Right lobe of liver (tissue), 4 donors: ENCODE data around the gene CAP2.

Experiments
- POLR2A ChIP-seq: fragments of 450-650 bp; IDR thresholded peaks from one replicate; pipeline ENCODE4 v1.6.1; 2017; ENCODE audit warnings: antibody characterized with exemption, mild to moderate bottlenecking
- TF ChIP-seq, protein P1 (sequence below), 4 donors: fragments of 200-600 bp in 3 of 4; fragments of 450-650 bp in 1 of 4; IDR thresholded peaks; one replicate each; pipeline versions ENCODE4 v1.5.1 to v1.8.0; 2016 to 2022; ENCODE audit warnings: antibody characterized with exemption in 4 of 4, mild to moderate bottlenecking in 2 of 4
- donor health status: DM: no; HTN: no; CAD: no.
- donor health status: DM: no; HTN: no; CAD: no.
- donor health status: DM: no; HTN: yes; CAD: no.

GRCh38 chr6:17410281-17410680, 16.9 kb downstream of the CAP2 start:
- TF ChIP-seq, protein P1, sequence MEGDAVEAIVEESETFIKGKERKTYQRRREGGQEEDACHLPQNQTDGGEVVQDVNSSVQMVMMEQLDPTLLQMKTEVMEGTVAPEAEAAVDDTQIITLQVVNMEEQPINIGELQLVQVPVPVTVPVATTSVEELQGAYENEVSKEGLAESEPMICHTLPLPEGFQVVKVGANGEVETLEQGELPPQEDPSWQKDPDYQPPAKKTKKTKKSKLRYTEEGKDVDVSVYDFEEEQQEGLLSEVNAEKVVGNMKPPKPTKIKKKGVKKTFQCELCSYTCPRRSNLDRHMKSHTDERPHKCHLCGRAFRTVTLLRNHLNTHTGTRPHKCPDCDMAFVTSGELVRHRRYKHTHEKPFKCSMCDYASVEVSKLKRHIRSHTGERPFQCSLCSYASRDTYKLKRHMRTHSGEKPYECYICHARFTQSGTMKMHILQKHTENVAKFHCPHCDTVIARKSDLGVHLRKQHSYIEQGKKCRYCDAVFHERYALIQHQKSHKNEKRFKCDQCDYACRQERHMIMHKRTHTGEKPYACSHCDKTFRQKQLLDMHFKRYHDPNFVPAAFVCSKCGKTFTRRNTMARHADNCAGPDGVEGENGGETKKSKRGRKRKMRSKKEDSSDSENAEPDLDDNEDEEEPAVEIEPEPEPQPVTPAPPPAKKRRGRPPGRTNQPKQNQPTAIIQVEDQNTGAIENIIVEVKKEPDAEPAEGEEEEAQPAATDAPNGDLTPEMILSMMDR (IDR thresholded peaks at IDR 0.05) = no peak
- no peak for TF ChIP-seq POLR2A
